HG03521 (cell line): Measurements from ENCODE around the gene EID3.
"Not testable (repeated sequence)": the region's sequence is repeated elsewhere in the genome, so short reads cannot be mapped to it uniquely, and the experiment has no call there.

Experiments used
- ATAC-seq: cut with Tn5 transposase; IDR thresholded peaks from one replicate; pipeline ENCODE4 v1.9.1; 2021; ENCODE audit warnings: mild to moderate bottlenecking, moderate library complexity; ENCODE audit not compliant: unreplicated experiment

The EID3 gene

DNA sequence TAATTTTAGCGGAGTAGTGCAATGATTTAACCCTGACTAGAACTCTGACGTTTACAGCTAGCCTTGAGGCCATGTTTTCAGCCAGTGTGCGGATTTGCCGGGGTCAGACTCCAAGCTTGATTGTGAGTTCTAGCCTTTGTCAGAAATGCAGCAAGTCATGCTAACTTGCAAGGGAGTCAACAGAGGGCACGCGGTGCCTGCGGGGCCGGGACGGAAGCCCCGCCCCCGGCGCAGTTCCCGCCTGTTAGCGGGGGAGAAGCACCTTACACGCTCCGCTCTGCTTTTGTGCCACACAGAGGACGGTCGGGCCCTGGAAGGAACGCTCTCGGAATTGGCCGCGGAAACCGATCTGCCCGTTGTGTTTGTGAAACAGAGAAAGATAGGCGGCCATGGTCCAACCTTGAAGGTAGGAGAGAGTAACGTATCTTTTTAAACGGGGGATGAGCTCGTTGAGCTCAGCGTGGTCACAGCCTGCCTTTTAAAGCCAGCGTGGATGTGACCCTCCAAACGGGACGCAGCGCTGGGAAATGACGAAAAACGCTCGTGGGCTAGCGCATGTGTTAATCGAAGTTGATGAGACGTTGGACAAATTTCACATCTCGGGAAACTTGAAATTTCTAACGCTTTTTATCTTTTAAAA, 14.8 kb upstream of the EID3 start:
- peak; percentile 43 for ATAC-seq

DNA sequence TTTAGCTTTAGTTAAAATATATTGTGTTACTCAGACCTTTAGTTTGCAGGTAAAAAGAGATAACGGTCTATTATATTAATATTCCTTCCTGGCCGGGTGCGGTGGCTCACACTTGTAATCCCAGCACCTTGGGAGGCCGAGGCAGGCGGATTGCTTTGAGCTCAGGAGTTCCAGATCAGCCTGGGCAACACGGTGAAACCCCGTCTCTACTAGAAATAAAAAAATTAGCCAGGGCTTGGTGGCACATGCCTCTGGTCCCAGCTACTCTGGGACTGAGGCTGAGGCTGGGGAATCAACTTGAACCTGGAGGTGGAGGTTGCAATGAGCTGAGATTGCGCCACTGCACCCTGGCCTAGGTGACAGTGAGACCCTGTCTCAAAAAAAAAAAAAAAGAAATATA, 13.2 kb upstream of the EID3 start:
- no peak for ATAC-seq

DNA sequence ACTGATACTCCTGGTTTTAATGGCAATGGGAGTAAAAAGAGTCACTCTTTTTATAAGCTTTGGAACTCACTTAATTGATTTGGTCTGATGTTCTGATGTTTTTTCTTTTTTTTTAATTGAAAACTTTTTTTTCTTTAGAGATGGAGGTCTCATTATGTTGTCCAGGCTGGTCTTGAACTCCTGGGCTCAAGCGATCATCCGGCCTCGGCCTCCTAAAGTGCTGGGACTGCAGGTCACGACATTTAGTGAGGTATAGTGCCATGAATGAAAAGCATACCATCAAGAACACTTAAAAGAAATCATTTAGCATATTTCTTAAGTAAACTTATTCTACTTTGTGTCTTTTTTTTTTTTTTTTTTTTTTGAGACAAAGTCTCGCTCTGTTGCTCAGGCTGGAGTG, 12.7 kb upstream of the EID3 start:
- ATAC-seq = no peak

DNA sequence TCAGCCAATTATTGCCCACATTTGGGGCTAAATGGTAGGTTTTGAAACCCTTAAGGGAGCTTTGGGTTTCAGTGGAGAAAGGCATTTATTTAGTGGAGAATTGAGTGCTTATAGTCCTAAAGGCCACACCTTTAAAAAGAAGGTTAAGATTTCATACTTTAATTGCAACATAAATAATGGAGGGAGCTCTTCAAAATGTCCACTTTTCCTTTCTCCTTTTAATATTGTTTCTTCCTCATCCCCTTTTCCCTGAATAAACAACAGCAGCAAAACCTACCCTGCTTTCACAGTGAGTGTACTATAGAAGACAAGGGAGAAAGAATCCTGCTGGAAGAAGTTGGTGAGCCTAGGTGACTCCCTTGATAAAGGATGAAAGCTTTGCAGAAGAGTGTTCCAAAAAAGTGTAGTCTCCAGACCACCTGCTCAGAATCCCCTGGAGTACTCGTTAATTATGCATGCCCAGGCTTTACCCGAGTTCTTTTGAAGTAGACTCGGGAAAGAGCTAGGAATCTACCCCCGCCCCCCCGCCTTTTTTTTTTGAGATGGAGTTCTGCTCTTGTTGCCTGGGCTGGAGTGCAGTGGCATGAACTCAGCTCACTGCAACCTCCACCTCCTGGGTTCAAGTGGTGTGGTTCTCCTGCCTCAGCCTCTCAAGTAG, 11.5 kb upstream of the EID3 start:
- no peak for ATAC-seq

DNA sequence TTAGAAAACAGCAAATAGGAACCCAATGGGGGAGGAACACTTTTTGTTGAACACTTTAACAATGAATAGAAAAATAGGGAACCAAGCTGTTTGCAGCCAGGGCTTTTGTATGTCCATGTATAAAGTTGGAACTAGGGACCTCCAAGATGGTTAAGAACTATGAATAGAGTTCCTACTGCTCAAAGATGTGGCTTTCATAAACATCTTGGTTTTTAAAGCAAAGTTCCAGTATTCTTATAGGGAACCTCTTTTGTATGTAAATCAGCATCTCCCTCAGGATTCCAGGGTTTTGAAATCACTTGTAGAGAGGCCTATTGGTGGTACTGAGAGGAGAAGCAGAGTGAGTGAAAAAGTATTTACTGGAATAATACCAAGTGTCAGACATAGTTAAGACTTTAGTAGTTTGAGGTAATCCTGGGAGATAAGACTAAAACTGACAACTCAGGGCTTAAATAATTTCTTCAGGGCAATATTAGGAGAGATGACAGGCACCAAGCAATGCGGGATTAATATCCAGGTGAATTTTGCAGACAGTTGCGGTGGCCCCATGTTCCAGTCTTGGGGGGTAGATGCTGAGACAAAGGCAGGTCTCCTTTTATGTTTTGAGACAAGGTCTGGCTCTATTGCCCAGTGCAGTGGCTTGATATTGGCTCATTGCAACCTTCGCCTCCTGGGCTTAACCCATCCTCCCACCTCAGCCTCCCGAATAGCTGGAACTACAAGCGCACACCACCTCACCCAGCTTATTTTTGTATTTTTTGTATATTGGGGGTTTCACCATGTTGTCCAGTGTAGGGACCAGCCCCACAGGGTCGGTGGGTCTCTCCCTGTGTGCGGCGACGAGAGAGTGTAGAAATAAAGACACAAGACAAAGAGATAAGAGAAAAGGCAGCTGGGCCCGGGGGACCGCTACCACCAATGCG, 10.4 kb upstream of the EID3 start:
- ATAC-seq = no peak

DNA sequence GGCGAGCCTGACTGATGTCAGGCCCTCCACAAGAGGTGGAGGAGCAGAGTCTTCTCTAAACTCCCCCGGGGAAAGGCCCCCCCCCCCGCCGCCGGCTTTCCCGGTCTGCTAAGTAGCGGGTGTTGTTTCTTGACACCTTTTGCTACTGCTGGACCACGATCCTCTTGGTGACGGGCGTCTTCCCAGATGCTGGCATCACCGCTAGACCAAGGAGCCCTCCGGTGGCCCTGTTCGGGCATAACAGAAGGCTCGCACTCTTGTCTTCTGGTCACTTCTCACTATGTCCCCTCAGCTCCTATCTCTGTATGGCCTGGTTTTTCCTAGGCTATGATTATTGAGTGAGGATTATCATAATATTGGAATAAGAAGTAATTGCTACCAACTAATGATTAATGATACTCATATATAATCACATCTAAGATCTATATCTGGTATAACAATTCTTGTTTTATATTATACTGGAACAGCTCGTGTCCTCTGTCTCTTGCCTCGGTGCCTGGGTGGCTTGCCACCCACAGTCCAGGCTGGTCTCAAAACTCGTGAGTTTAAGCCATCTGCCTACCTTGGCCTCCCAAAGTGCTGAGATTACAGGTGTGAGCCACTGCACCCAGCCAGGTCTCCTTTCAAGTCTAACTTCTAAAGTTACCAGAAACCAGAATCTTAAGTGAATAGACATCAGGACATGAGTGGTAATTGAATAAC, 9.2 kb upstream of the EID3 start:
- ATAC-seq = not testable (repeated sequence)

DNA sequence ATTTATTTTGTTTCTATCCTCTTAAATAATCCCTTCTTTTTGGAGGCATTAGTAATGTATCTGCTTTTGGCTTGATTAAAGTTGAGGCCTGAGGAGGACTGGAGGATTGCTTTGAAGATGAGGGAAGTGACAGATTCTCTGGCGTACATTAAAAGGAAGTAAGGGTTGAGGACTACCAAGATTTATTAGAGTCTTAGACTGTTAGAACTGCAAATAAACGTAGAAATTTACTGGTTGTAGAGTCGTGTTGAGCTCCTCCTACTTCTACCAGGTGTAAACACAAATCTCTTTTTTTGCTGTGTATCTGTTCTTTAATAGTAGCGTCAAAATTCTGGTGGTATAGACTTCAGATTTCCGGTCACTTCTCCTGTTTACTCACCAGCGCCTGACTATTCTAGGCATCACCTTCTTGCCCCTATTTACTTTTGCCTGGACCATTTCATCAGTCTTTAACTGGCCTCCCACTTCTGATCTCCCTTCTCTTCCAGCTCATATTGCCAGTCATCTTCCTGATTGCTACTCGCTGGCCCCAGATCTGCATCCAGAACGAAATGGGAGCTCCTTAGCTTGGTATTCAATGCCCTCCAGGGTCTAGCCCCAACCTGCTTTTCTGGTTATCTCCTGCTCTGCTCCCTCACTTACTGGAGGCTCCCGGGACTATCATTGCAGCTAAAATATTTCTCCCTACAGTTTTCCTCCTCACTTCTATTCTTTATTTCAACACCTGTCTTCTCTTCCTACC, 8.4 kb upstream of the EID3 start:
- no peak for ATAC-seq

DNA sequence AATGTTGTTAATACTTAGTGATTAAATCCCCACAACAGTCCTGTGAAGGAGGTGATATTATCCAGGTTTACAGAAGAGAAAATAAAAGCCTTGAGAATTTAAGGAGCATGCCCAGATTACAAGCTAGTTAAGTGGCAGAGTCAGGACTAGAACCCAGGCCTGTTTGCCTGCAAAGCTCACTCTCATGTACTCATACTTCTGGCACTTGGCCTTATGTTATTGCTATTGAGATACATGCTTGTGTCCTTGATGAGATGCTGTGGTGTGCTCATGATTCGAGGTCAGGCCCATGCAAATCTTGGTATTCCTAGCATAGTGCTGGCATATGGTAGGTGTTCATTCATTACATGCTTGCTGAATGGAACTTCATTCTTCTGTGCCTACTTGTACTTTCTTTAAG, 7.6 kb upstream of the EID3 start:
- ATAC-seq = no peak

DNA sequence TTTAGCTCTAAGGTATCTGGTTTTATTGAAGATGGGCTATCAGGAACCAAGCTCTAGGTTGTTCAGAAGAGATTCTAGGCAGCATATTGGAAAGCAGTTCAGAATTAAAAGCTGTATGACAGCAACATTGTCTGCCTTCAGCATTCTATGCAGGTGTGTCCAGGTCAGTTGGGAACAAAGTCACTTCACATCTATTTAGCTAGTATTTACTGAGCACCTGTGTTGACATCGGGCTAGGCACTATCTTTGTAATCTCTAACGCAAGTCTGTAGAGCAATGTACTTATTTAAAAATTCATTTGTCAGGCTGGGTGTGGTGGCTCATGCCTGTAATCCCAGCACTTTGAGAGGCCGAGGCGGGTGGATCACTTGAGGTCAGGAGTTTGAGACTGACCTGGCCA, 6.8 kb upstream of the EID3 start:
- no peak for ATAC-seq

DNA sequence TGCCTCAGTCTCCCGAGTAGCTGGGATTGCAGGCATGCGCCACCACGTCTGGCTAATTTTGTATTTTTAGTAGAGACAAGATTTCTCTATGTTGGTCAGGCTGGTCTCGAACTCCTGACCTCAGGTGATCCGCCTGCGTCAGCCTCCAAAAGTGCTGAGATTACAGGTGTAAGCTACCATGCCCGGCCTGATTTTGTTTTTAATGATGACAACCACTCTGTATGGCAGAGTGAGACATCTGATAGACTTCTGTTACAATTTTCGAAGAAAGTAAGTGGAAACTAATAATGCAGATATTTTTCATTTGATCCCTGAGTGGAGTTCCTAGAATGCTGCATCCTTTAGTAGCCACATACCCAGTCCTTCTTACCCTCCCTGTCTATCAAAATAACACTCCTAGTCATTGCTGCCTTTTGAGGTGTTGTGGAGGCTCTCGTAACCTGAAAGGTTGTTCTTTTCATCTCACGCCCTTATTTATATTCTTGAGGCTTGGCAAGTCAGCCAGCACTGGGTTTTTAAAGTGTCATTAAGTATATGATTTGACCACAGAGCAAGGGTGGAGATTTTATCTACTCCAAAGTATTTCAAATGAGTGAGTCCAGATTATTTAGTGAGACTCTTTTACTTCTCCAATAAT, 5.9 kb upstream of the EID3 start:
- ATAC-seq = no peak

DNA sequence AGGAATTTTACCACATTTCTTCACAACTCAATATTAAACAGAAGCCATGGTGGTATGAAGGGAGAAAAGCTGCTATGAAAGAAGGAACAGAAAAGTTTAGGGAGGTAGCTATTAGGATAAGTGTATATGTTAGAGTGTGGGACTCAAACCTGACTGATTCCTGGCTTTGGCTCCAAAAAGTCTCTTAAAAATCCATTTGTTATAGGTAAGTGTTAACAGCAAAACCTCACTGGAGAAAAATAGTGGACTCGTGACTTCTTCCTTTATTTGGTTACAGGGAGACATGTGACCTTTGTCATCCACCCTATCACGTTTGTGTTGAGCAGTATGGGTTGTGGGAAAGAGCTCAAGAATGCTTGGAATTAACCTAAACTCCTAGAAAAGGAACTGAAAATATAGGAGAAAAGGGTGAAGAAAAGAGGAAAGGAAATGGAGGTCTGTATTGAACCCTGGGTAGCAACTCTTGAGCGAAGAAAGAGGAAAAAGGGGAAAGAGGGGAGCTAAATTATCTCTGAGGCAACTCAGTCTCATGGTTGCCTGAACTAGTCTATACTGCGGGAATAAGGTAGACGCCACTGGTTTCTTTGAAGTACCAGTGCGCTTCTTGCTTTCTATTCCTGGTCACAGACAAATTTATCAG, 3.6 kb upstream of the EID3 start:
- no peak for ATAC-seq

DNA sequence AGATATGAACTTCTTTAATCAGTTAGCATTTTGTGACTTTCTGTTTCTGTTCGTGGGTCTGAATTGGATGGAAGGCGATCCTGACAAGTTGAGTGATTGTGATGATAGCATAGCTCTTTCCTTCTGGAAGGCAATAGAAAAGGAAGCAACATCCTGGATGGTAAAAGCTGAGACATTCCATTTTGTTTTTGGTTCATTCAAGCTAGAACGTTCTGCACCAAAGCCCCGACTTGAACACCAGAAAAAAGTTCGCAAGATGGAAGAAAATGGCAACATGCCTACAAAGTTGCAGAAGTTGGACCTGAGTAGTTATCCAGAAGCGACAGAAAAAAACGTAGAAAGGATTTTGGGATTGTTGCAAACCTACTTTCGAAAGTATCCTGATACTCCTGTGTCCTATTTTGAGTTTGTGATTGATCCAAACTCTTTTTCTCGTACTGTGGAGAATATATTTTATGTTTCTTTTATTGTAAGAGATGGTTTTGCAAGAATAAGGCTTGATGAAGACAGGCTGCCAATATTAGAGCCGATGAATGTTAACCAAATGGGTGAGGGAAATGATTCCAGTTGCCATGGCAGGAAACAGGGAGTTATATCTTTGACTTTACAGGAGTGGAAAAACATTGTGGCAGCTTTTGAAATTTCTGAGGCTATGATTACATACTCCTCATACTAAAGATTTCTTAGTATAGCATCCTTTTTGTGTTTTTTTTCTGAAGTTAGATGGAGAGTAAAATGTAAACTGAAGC, 896 bp downstream of the EID3 start:
- no peak for ATAC-seq

DNA sequence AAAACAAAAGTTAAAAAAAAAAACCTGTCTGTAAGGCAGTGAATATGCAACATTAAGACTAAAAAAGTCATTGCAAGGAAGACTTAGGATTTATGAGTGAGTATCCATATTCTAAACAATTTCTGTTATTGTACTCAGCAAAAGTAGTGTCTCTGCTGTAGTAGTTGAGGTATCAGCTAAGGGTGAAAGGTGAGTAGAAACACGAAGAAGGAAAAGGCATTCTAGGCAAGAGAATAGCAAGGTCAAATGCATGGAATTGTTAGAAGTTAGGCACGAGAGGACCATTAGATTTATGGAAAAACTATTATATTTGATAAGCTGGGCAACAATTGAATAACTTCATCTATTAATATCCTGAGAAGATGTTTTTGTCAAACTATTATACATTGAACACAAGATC, 1.8 kb downstream of the EID3 start:
- no peak for ATAC-seq

DNA sequence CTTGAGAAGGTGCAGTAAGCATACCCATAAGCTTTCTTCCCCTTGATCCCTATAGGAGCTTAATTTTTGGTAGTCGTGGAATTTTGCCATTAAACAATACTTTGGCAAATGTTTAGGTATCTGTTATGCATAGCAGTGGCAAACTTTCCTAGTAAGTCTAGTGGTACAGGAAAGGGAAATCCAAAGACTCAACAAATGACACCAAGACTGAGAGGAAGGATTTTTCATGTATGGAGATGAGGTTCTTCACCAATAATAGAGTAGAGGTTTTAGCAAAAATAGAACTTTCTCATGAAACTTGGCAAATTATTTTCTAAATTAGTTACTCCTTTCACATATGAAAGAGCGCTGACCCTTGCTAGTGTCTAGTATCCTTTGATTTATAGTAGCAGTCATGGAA, 2.8 kb downstream of the EID3 start:
- no peak for ATAC-seq

DNA sequence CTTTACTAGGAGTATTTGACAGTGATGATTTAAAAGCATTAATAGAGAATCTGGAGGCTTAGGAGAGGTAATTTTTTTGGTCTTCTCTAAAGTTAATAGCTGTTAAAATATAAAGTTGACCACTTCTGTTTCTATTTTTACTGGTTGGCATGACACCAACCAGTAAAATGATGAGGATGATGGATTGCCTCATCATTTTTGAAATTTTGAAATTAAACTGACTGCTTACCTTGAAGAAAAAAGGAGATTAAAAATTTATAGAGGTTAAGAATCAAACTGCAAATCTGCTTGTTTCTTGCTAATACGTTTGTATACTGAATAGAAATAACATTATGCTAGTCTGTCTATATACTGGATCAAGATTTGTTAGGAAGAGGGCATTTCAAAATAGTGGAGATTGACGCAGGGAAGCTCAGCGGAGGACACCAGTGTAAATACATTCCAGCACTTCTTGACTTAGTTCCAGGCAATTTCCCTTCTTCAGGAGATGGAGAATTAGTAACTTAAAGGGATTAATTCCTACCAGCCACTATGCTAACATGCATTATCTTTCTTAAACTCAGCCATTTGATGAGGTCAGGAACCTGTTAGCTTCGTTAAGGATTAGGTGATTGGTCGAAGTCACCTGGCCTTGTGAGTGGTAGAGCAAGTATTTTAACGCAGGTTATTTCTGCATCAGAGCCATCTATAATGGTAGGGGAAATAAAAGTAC, 3.6 kb downstream of the EID3 start:
- ATAC-seq = no peak

DNA sequence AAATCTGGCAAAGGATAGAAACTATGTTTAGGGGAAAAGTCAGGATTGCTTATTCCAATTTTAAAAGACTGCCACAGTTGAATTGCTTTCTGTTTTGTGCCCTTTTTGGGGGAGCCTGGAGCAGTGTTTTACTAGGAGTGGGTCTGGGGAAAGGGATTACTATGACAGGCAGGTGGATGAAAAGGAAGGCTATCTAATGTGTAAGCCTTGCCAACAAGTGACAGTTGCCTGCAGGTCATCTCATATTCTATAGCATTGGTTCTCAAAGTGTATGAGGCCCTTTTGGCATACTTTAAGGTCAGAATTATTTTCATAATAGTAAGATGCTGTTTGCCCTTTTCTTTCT, 4.1 kb downstream of the EID3 start:
- ATAC-seq = no peak

DNA sequence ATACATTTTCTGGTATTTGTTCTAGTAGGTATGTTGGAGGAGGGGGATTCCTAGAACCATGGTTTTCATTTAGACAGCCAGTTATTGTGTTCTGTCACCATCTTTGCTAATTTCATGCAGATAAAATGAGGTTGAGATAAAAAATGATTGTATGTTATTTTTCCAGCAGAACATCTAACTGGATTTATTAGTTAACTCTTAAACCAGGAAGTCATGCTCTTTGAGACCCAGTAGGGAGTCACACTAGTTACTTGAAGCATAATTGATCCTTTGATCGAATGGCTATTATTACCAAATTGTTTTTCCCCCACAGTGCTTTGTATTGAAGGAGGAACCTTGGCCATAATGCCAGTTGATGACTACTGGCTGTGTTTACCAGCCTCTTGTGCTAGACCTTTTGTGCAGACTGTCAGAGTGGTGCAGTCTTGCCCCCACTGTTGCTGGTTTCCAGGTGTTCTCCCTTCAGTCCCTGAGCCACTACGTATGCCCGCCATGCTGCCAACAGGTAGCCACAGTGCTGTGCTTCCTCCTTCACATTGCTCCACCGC, 6.0 kb downstream of the EID3 start:
- no peak for ATAC-seq
